ENCODE data around the gene PRKD1. TPM values are rescaled to one million over a fixed set of nuclear protein-coding genes. Genes with fewer than 3 reads are reported as not detected.

The PRKD1 gene
- total RNA-seq, 1 donor from 2014 or later = 0.54 TPM

DNA sequence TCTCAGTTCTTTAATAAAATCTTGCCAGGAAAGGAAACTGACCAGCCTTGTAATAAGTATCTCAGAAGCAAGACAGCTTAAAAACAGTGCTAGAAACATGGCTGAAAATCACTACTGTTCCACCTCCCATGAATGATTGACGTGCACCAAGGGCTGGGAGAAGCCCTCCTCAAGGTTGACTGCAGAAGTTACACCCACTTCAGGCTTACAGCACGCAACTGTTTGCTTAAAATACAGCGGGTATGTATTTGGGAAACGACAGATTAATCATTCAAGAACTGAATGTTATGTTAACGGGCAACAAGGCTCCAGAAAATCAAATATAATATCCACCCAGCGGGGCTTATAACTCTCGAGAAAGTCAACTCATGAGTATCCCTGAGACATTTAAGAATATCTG lies 22.1 kb downstream of the PRKD1 start:
- TF ChIP-seq, protein P1, sequence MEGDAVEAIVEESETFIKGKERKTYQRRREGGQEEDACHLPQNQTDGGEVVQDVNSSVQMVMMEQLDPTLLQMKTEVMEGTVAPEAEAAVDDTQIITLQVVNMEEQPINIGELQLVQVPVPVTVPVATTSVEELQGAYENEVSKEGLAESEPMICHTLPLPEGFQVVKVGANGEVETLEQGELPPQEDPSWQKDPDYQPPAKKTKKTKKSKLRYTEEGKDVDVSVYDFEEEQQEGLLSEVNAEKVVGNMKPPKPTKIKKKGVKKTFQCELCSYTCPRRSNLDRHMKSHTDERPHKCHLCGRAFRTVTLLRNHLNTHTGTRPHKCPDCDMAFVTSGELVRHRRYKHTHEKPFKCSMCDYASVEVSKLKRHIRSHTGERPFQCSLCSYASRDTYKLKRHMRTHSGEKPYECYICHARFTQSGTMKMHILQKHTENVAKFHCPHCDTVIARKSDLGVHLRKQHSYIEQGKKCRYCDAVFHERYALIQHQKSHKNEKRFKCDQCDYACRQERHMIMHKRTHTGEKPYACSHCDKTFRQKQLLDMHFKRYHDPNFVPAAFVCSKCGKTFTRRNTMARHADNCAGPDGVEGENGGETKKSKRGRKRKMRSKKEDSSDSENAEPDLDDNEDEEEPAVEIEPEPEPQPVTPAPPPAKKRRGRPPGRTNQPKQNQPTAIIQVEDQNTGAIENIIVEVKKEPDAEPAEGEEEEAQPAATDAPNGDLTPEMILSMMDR (IDR thresholded peaks at IDR 0.05; ENCODE audit: partially characterized antibody, unreplicated experiment) = no peak
- no peak for DNase-seq
- Mint-ChIP-seq H3K27me3 (ENCODE audit: unreplicated experiment) (no peaks in the 10 kb centered on the region), H3K4me1 (ENCODE audit: low read depth, unreplicated experiment) (no peaks in the 10 kb centered on the region), H3K36me3 (ENCODE audit: unreplicated experiment) (no peaks in the 10 kb centered on the region), H3K9me3 (ENCODE audit: unreplicated experiment) (peaks cover 1% of the 10 kb centered on the region), H3K4me3 (ENCODE audit: unreplicated experiment) (no peak overlapping the region), H3K27ac (ENCODE audit: unreplicated experiment) (no peak overlapping the region)

DNA sequence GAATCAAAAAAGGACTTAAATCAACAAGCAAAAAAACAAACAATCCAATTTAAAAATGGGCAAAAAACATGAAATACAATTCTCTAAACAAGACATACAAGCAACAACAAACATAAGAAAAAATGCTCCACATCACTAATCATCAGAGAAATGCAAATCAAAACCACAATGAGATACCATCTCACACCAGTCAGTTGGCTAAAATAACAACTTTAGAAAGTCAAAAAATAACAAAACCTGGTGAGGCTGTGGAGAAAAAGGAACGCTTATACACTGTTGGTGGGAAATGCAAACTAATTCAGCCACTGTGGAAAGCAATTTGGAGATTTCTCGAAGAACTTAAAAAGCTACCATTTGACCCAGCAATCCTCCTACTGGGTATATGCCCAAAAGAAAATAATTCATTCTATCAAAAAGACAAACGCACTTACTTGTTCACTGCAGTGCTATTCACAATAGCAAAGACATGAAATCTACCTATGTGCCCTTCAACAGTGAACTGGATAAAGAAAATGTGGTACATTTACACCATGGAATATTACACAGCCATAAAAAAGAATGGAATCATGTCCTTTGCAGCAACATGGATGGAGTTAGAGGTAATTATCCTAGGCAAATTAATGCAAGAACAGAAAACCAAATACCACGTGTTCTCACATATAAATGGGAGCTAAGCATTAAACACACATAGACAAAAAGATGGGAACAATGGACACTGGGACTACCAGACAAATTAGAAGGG lies 26.9 kb downstream of the PRKD1 start:
- Mint-ChIP-seq H3K4me1 (ENCODE audit: low read depth, unreplicated experiment) (peaks cover 2% of the 10 kb centered on the region), H3K27me3 (ENCODE audit: unreplicated experiment) (no peaks in the 10 kb centered on the region), H3K9me3 (ENCODE audit: unreplicated experiment) (no peaks in the 10 kb centered on the region), H3K4me3 (ENCODE audit: unreplicated experiment) (no peak overlapping the region), H3K36me3 (ENCODE audit: unreplicated experiment) (no peaks in the 10 kb centered on the region), H3K27ac (ENCODE audit: unreplicated experiment) (no peak overlapping the region)
- TF ChIP-seq, protein P1 (IDR thresholded peaks at IDR 0.05; ENCODE audit: partially characterized antibody, unreplicated experiment) = no peak
- no peak for DNase-seq

DNA sequence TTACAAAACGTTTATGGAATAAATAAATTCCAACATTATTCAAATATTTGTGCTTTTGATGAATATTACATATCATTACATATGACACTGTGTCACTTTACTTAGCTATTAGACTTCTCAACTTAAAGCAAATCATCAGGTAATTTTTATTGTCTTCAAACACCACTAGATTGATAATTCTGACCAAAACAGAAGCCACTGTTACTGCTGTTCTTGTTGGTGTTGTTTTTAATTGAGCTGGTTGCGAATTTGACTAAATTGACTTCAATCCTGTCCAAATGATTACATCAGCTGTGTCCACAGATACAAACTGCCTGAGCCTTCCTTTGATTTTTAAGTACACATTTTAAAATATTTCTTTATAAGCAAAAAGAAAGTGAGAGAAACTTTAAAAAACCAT lies 29.2 kb downstream of the PRKD1 start:
- Mint-ChIP-seq H3K4me3 (ENCODE audit: unreplicated experiment) (no peak overlapping the region), H3K27me3 (ENCODE audit: unreplicated experiment) (no peaks in the 10 kb centered on the region), H3K9me3 (ENCODE audit: unreplicated experiment) (no peaks in the 10 kb centered on the region), H3K27ac (ENCODE audit: unreplicated experiment) (no peak overlapping the region), H3K4me1 (ENCODE audit: low read depth, unreplicated experiment) (peaks cover 2% of the 10 kb centered on the region), H3K36me3 (ENCODE audit: unreplicated experiment) (no peaks in the 10 kb centered on the region)
- DNase-seq = no peak
- TF ChIP-seq, protein P1 (IDR thresholded peaks at IDR 0.05; ENCODE audit: partially characterized antibody, unreplicated experiment) = no peak

DNA sequence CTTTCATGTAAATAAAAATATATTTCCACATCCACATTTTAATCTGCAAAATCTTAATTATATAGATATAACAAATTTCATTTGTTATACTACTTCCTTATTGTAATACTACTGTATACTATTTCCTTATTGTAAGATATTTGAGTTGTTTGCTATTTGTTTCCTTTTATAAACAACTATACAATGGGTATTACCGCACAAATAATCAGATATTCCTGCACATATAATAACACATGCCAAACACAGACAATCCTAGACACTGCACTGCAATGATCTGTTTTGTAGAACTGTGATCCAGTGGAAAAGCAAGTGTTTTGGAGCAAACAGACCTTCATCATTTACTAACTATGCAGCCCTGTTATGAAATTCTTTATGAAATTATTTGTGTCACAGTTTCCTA lies 30.5 kb downstream of the PRKD1 start:
- Mint-ChIP-seq H3K4me1 (ENCODE audit: low read depth, unreplicated experiment) (peaks cover 2% of the 10 kb centered on the region), H3K27ac (ENCODE audit: unreplicated experiment) (no peak overlapping the region), H3K9me3 (ENCODE audit: unreplicated experiment) (no peaks in the 10 kb centered on the region), H3K27me3 (ENCODE audit: unreplicated experiment) (no peaks in the 10 kb centered on the region), H3K4me3 (ENCODE audit: unreplicated experiment) (no peak overlapping the region), H3K36me3 (ENCODE audit: unreplicated experiment) (no peaks in the 10 kb centered on the region)
- TF ChIP-seq, protein P1 (IDR thresholded peaks at IDR 0.05; ENCODE audit: partially characterized antibody, unreplicated experiment) = no peak
- no peak for DNase-seq

DNA sequence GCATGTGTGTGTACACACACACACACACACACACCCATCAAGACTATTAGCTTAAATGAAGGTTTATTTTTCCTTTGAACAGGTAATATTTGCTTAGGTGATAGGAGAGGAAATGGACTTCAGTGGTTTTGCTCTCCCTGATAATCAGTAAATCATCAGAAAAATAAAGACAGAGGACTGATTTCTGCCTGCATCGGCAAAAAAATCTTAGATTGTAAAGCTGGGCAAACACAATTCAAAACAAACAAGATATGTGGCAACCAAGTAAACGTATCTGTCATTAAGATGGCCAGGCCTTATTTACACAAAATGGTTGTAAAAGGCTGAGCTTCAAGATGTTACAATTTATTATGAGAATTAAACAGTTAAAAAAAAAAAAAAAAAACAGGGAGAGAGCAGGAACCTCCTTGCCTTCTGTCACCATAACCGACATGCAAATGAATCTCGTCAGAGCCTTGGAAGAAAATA lies 31.3 kb downstream of the PRKD1 start:
- H3K36me3 Mint-ChIP-seq (ENCODE audit: unreplicated experiment) = no peaks in the 10 kb centered on the region
- H3K27me3 Mint-ChIP-seq (ENCODE audit: unreplicated experiment) = no peaks in the 10 kb centered on the region
- peaks cover 2% of the 10 kb centered on the region for H3K4me1 Mint-ChIP-seq (ENCODE audit: low read depth, unreplicated experiment)
- no peak overlapping the region for H3K4me3 Mint-ChIP-seq (ENCODE audit: unreplicated experiment)
- no peak overlapping the region for H3K27ac Mint-ChIP-seq (ENCODE audit: unreplicated experiment)
- TF ChIP-seq, protein P1 (IDR thresholded peaks at IDR 0.05; ENCODE audit: partially characterized antibody, unreplicated experiment) = no peak
- no peak for DNase-seq
- no peaks in the 10 kb centered on the region for H3K9me3 Mint-ChIP-seq (ENCODE audit: unreplicated experiment)

Data from glutamatergic neuron (in vitro differentiated cells).